IPS DF 19.7 (cell line): Measurements from ENCODE around the gene SQOR.

Source experiments
- DNase-seq: peaks from one replicate; pipeline ENCODE4 v3.0.0-alpha.2; 2013; ENCODE audit warnings: low read depth, low spot score

The SQOR gene

GRCh38 chr15:45705510-45706473 is 71.0 kb downstream of the SQOR start:
- DNase-seq, result no peak

- DNase-seq, result no peak
Measured at GRCh38 chr15:45710657-45711056, 75.8 kb downstream of the SQOR start.

- DNase-seq, result no peak
Measured at GRCh38 chr15:45714590-45715488, 80.0 kb downstream of the SQOR start.

GRCh38 chr15:45715528-45715927 is 80.7 kb downstream of the SQOR start:
- no peak for DNase-seq

GRCh38 chr15:45719490-45719889 is 84.7 kb downstream of the SQOR start:
- no peak for DNase-seq

GRCh38 chr15:45720183-45720582 is 85.4 kb downstream of the SQOR start:
- no peak for DNase-seq

GRCh38 chr15:45728641-45729040 is 93.8 kb downstream of the SQOR start:
- DNase-seq, result no peak

- no peak for DNase-seq
Measured at GRCh38 chr15:45729141-45729540, 94.3 kb downstream of the SQOR start.

- no peak for DNase-seq
Measured at GRCh38 chr15:45731343-45731742, 96.5 kb downstream of the SQOR start.

GRCh38 chr15:45732662-45733061 is 97.8 kb downstream of the SQOR start:
- DNase-seq, result no peak

GRCh38 chr15:45734260-45734711 is 99.5 kb downstream of the SQOR start:
- no peak for DNase-seq
